Small intestine (tissue), 7 donors: ENCODE measurements around the gene CACYBP. TPM values are rescaled to one million over a fixed set of nuclear protein-coding genes. Genes with fewer than 3 reads are reported as not detected.

Experiments
- DNase-seq, 2 donors: peaks; one replicate each; pipeline versions ENCODE4 v3.0.0 to v3.0.0-alpha.2; 2013
- FAIRE-seq: peaks from 2 replicates; lab custom pipeline; 2012; peaks lifted over from hg19 to GRCh38; lab: Jason Lieb, UNC
- H3K27ac ChIP-seq, 3 donors: one replicate each; pipeline ENCODE4 v1.5.1; 2013; ENCODE audit warnings: low read length in 2 of 3, mild to moderate bottlenecking in 2 of 3, control low read depth in 1 of 3, inconsistent platforms in 1 of 3, low read depth in 1 of 3, moderate library complexity in 1 of 3
- H3K27me3 ChIP-seq, 3 donors: one replicate each; pipeline ENCODE4 v1.6.1; 2013; ENCODE audit warnings: low read length in 3 of 3, inconsistent platforms in 1 of 3; ENCODE audit not compliant: control insufficient read depth in 3 of 3, insufficient read depth in 3 of 3
- H3K36me3 ChIP-seq, 3 donors: one replicate each; pipeline ENCODE4 v1.6.1; 2013; ENCODE audit warnings: low read length in 3 of 3, inconsistent platforms in 1 of 3, low read depth in 1 of 3, mild to moderate bottlenecking in 1 of 3, moderate library complexity in 1 of 3; ENCODE audit not compliant: control insufficient read depth in 3 of 3, insufficient read depth in 2 of 3
- H3K4me1 ChIP-seq, 3 donors: one replicate each; pipeline ENCODE4 v1.6.1; 2013; ENCODE audit warnings: low read length in 2 of 3, inconsistent platforms in 1 of 3, low read depth in 1 of 3, mild to moderate bottlenecking in 1 of 3, moderate library complexity in 1 of 3; ENCODE audit not compliant: control insufficient read depth in 3 of 3, insufficient read depth in 2 of 3
- H3K4me3 ChIP-seq, 3 donors: one replicate each; pipeline ENCODE4 v1.5.1; 2013; ENCODE audit warnings: low read length in 3 of 3, control low read depth in 1 of 3, inconsistent platforms in 1 of 3, low read depth in 1 of 3, mild to moderate bottlenecking in 1 of 3, moderate library complexity in 1 of 3
- H3K9me3 ChIP-seq, 2 donors: one replicate each; pipeline ENCODE4 v1.6.1; 2013; ENCODE audit warnings: low read depth in 1 of 2, low read length in 1 of 2; ENCODE audit not compliant: control insufficient read depth in 2 of 2, insufficient read depth in 1 of 2
- WGBS, 3 donors: extraction: QIAGEN DNeasy Blood & Tissue Kit; methylation state at CpG; one replicate each; pipeline ENCODE4 v1.1.7; 2013; 5-methylcytosine and 5-hydroxymethylcytosine counted together
- polyA plus RNA-seq, 4 donors: library from polyadenylated mRNA; stranded (reverse) in 3 of 4; unstranded in 1 of 4; fragments of 200-250 nt in 3 of 4; fragments of 120-200 nt in 1 of 4; gene quantifications; one replicate each; pipeline versions ENCODE4 v1.2.1 to v1.2.3, GENCODE V29; 2013
- donor health status: healthy with polysubstance abuse.
- donor health status: control.
- donor health status: control.
- donor health status: Bipolar disorder and iron deficiency.
- donor health status: healthy.

The CACYBP gene
- polyA plus RNA-seq, 4 donors: 42.4 to 99.8 (median 73.2) TPM

- H3K4me3 ChIP-seq: no peak overlapping the region
- H3K4me1 ChIP-seq: no peaks in the 10 kb centered on the region
- 93 to 95% (median 94%) methylated on average over 19 of the region's 19 CpGs for WGBS, 3 donors
- no peak for DNase-seq
- H3K27me3 ChIP-seq: no peaks in the 10 kb centered on the region
- no peak overlapping the region for H3K27ac ChIP-seq
- H3K36me3 ChIP-seq: no peaks in the 10 kb centered on the region
- FAIRE-seq: no peak
- H3K9me3 ChIP-seq: no peaks in the 10 kb centered on the region
Measured at GRCh38 chr1:175045097-175045496, 45.4 kb downstream of the CACYBP start.

GRCh38 chr1:175045519-175045918 lies 45.8 kb downstream of the CACYBP start:
- no peak overlapping the region for H3K27ac ChIP-seq
- no peaks in the 10 kb centered on the region for H3K27me3 ChIP-seq
- no peak for DNase-seq
- FAIRE-seq: no peak
- no peaks in the 10 kb centered on the region for H3K9me3 ChIP-seq
- no peaks in the 10 kb centered on the region for H3K36me3 ChIP-seq
- H3K4me1 ChIP-seq: no peaks in the 10 kb centered on the region
- no peak overlapping the region for H3K4me3 ChIP-seq
- WGBS, 3 donors: 96 to 97% (median 97%) methylated on average over 29 to 32 of the region's 32 CpGs

- H3K27ac ChIP-seq: no peak overlapping the region
- H3K4me3 ChIP-seq: no peak overlapping the region
- no peaks in the 10 kb centered on the region for H3K4me1 ChIP-seq
- peaks cover 0 to 3% (median 0%) of the 10 kb centered on the region in 3 donors for H3K27me3 ChIP-seq
- H3K9me3 ChIP-seq: no peaks in the 10 kb centered on the region
- FAIRE-seq (no peak), DNase-seq (no peak)
- 84 to 92% (median 89%) methylated on average over 2 of the region's 2 CpGs for WGBS, 3 donors
- no peaks in the 10 kb centered on the region for H3K36me3 ChIP-seq
Measured at GRCh38 chr1:175050992-175051391, 51.2 kb downstream of the CACYBP start.

- no peaks in the 10 kb centered on the region for H3K9me3 ChIP-seq
- peaks cover 0 to 3% (median 0%) of the 10 kb centered on the region in 3 donors for H3K27me3 ChIP-seq
- DNase-seq (no peak), FAIRE-seq (no peak)
- H3K36me3 ChIP-seq: no peaks in the 10 kb centered on the region
- 76 to 78% (median 76%) methylated on average over 3 of the region's 3 CpGs for WGBS, 3 donors
- H3K4me3 ChIP-seq: no peak overlapping the region
- no peak overlapping the region for H3K27ac ChIP-seq
- H3K4me1 ChIP-seq: no peaks in the 10 kb centered on the region
Measured at GRCh38 chr1:175054736-175055135, 55.0 kb downstream of the CACYBP start.

Other genes with a start within 250 kb of the CACYBP start
- 10 to 100 TPM; 18.1 to 34.7 (median 25.6) TPM for gene MRPS14, start 23.5 kb downstream of the CACYBP start, polyA plus RNA-seq
- gene TNN, start 67.9 kb downstream of the CACYBP start, polyA plus RNA-seq: under 1 TPM in 2 of 4 donors, not detected in 2; 0.01 to 0.28 TPM
- 10 to 100 TPM in 2 of 4 donors, 1 to 10 TPM in 2; 5.4 to 15.2 (median 8.8) TPM for gene KIAA0040, start 192.8 kb downstream of the CACYBP start, polyA plus RNA-seq